Left ventricle myocardium inferior (tissue), 1 donor: Measurements from ENCODE around the gene NDUFAF2. TPM values are rescaled to one million over a fixed set of nuclear protein-coding genes. Genes with fewer than 3 reads are reported as not detected.
A peak's percentile ranks its signal among the peaks of the same experiment; 100 is the strongest.

Experiments used
- DNase-seq: peaks from one replicate; pipeline ENCODE4 v3.0.0-alpha.2; 2020
- H3K27ac ChIP-seq: fragments of 200-600 bp; replicated peaks from 2 replicates; pipeline ENCODE4 v1.8.0; 2021
- H3K27me3 ChIP-seq: fragments of 200-600 bp; 2 replicates; pipeline ENCODE4 v1.8.0; 2021; ENCODE audit warnings: low read depth
- H3K36me3 ChIP-seq: fragments of 200-600 bp; 2 replicates; pipeline ENCODE4 v1.8.0; 2021
- H3K4me1 ChIP-seq: fragments of 200-600 bp; 2 replicates; pipeline ENCODE4 v1.8.0; 2021
- H3K4me3 ChIP-seq: fragments of 200-600 bp; 2 replicates; pipeline ENCODE4 v1.8.0; 2021; ENCODE audit warnings: mild to moderate bottlenecking, moderate library complexity
- H3K9me3 ChIP-seq: fragments of 200-600 bp; replicated peaks from 2 replicates; pipeline ENCODE4 v1.8.0; 2021
- CTCF ChIP-seq: fragments of 200-600 bp; IDR thresholded peaks from 2 replicates; pipeline ENCODE4 v1.8.0; 2021; ENCODE audit warnings: antibody characterized with exemption, mild to moderate bottlenecking, borderline replicate concordance
- intact Hi-C: fragments of 100-400 bp; cut with micrococcal nuclease; formaldehyde crosslinking; loops from one replicate; pipeline ENCODE4 v1.11.0; 2022
- long read RNA-seq: library from polyadenylated mRNA; unstranded; transcript quantifications from one replicate; pipeline ENCODE4 v2.0.0, GENCODE V29; 2021
- total RNA-seq: library from RNA; stranded (reverse); fragmentation: NEBNext Ultra II Directional; extraction: Animal tissue kit (Norgen Biotek cat#: 25700); gene quantifications from one replicate; pipeline ENCODE4 v1.2.1, GENCODE V29; 2021
- donor health status: DM: no; HTN: yes; CAD: no; lungs with severe emphysema.

The NDUFAF2 gene, protein sequence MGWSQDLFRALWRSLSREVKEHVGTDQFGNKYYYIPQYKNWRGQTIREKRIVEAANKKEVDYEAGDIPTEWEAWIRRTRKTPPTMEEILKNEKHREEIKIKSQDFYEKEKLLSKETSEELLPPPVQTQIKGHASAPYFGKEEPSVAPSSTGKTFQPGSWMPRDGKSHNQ
- total RNA-seq = 37.6 TPM
- long read RNA-seq, transcript NDUFAF2-201 (4 exons, 719 nt) = major isoform, 25 of 29 reads
- long read RNA-seq, partial matches to known transcripts = 0 of 29 reads
- long read RNA-seq, other reads (novel, unspliced or antisense) = 3 of 29 reads

- Histone ChIP-seq H3K4me1 (peaks cover 47% of the 10 kb centered on the region), H3K27ac (peak within 1 kb of the TSS; percentile 86), H3K27me3 (no peaks in the 10 kb centered on the region), H3K9me3 (no peaks in the 10 kb centered on the region), H3K4me3 (peak within 1 kb of the TSS; percentile 91), H3K36me3 (peaks cover 9% of the 10 kb centered on the region)
- no peak for TF ChIP-seq CTCF
- intact Hi-C loops = no loop called here
- DNase-seq = peak; percentile 90
Observed at GRCh38 chr5:60944904-60945812, at the start of gene NDUFAF2, which contains the start of gene ERCC8. NDUFAF2 (plus strand) TSS chr5:60945205; CDS start chr5:60945256, 51 bp downstream. ERCC8 (minus strand) TSS chr5:60945070; CDS start chr5:60945008, 62 bp downstream.

- Histone ChIP-seq H3K4me1 (no peaks in the 10 kb centered on the region), H3K9me3 (no peaks in the 10 kb centered on the region), H3K36me3 (peaks cover 79% of the 10 kb centered on the region), H3K27ac (no peak overlapping the region), H3K4me3 (no peak overlapping the region), H3K27me3 (no peaks in the 10 kb centered on the region)
- intact Hi-C loops = no loop called here
- TF ChIP-seq CTCF = no peak
- DNase-seq = no peak
Observed at GRCh38 chr5:60896991-60897390, 48.0 kb upstream of the NDUFAF2 start.

- H3K9me3 ChIP-seq = no peaks in the 10 kb centered on the region
- no peak for TF ChIP-seq CTCF
- intact Hi-C loops = no loop called here
- H3K27ac ChIP-seq = no peak overlapping the region
- H3K27me3 ChIP-seq = no peaks in the 10 kb centered on the region
- DNase-seq = no peak
- H3K4me1 ChIP-seq = no peaks in the 10 kb centered on the region
- H3K36me3 ChIP-seq = peaks cover 31% of the 10 kb centered on the region
- H3K4me3 ChIP-seq = no peak overlapping the region
Observed at GRCh38 chr5:60903356-60903755, 41.6 kb upstream of the NDUFAF2 start.

DNA sequence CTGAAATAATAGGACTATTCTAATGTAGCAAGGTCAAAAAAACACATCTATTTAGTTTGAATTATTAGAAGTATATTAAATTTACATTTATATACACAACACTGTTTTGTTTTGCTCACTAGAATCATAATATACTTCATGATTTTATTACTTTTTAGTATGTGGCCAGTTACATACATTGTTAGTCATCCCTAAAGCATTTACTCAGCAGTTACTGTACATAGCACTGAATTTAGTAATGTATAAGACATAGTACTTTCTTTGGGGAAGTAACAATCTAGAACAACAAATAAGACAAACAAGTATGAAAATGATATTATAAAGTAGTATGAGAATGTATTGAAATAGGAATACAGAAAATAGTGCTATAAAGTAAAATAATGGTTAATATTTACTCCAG lies 28.4 kb upstream of the NDUFAF2 start:
- no peaks in the 10 kb centered on the region for H3K27me3 ChIP-seq
- H3K4me3 ChIP-seq = no peak overlapping the region
- peaks cover 46% of the 10 kb centered on the region for H3K36me3 ChIP-seq
- H3K27ac ChIP-seq = no peak overlapping the region
- H3K4me1 ChIP-seq = no peaks in the 10 kb centered on the region
- TF ChIP-seq CTCF = no peak
- intact Hi-C loops = no loop called here
- no peak for DNase-seq
- no peaks in the 10 kb centered on the region for H3K9me3 ChIP-seq

GRCh38 chr5:60918466-60918865 lies 26.5 kb upstream of the NDUFAF2 start:
- H3K4me1 ChIP-seq = no peaks in the 10 kb centered on the region
- intact Hi-C loops = no loop called here
- no peaks in the 10 kb centered on the region for H3K9me3 ChIP-seq
- no peaks in the 10 kb centered on the region for H3K27me3 ChIP-seq
- no peak overlapping the region for H3K4me3 ChIP-seq
- H3K27ac ChIP-seq = no peak overlapping the region
- no peak for DNase-seq
- H3K36me3 ChIP-seq = peaks cover 46% of the 10 kb centered on the region
- no peak for TF ChIP-seq CTCF
